Heart left ventricle (tissue), 13 donors: Measurements from ENCODE around the gene SART1.

Experiments
- POLR2A ChIP-seq, 2 donors: fragments of 450-650 bp; IDR thresholded peaks; one replicate each; pipeline ENCODE4 v1.6.1; 2017; ENCODE audit warnings: antibody characterized with exemption in 2 of 2, mild to moderate bottlenecking in 2 of 2, moderate library complexity in 2 of 2
- TF ChIP-seq, protein P1 (sequence below), 12 donors: fragments of 200-600 bp; sonication (generic) in 4 of 12; IDR thresholded peaks; one replicate each; pipeline versions ENCODE4 v1.5.0 to v1.8.0; 2018 to 2022; ENCODE audit warnings: antibody characterized with exemption in 12 of 12, mild to moderate bottlenecking in 5 of 12
- donor health status: ischemic (EF 13 %, LVEDD 7.1; RV severe dilation, severe dysfunction).
- donor health status: DM: no; HTN: yes; CAD: no.
- donor health status: DM: no; HTN: no; CAD: no.
- donor health status: ischemic (EF 25% LVEDD 6.9; RV normal size, moderate dysfunction).
- donor health status: ischemic (EF 25% LVEDD 5.7; RV mildly dilated, moderate dysfunction).
- donor health status: ischemic (EF 35%, LVEDD 5.7; RV mildly dilated, moderate dysfunction).
- donor health status: nonischemic (EF 11% LVEDD 7.7; RV severe dilation, severe dysfunction).
- donor health status: DM: yes; HTN: yes; CAD: no.
- donor health status: PGD.
- donor health status: ischemic (EF 29% LVEDD 5.4; RV normal size, mild dysfunction).
- donor health status: nonischemic (EF 23%, LVEDD 6.1; RV moderate dilation, normal function).

DNA sequence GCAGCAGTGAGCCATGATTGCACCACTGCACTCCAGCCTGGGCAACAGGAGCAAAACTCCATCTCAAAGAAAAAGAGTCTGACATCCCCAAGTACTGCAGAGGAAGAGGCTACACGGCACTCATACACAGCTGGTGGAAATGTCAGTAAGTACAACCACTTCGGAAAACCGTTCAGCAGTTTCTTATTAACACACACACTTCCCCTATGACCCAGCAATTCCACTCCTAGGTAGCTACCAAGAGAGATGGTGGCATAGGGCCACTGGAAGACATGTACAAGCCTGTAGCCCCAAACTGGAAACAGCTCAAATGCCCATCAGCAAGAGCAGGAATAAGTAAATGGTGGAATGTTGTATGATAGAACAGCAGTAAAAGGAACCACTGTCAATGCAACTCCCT lies 39.0 kb upstream of the SART1 start:
- TF ChIP-seq POLR2A (IDR thresholded peaks at IDR 0.05) = no peak
- TF ChIP-seq, protein P1, sequence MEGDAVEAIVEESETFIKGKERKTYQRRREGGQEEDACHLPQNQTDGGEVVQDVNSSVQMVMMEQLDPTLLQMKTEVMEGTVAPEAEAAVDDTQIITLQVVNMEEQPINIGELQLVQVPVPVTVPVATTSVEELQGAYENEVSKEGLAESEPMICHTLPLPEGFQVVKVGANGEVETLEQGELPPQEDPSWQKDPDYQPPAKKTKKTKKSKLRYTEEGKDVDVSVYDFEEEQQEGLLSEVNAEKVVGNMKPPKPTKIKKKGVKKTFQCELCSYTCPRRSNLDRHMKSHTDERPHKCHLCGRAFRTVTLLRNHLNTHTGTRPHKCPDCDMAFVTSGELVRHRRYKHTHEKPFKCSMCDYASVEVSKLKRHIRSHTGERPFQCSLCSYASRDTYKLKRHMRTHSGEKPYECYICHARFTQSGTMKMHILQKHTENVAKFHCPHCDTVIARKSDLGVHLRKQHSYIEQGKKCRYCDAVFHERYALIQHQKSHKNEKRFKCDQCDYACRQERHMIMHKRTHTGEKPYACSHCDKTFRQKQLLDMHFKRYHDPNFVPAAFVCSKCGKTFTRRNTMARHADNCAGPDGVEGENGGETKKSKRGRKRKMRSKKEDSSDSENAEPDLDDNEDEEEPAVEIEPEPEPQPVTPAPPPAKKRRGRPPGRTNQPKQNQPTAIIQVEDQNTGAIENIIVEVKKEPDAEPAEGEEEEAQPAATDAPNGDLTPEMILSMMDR (IDR thresholded peaks at IDR 0.05) = no peak
